Keratinocyte (primary cell): ENCODE data around the gene NLK. TPM values are rescaled to one million over a fixed set of nuclear protein-coding genes. Genes with fewer than 3 reads are reported as not detected.

ENCODE experiments used
- DNase-seq: peaks from one replicate; pipeline ENCODE4 v3.0.0-alpha.2; 2011; ENCODE audit warnings: low read depth, missing footprints, low spot score
- FAIRE-seq: peaks from 2 replicates; lab custom pipeline; 2011; peaks lifted over from hg19 to GRCh38; lab: Jason Lieb, UNC
- H2AFZ ChIP-seq: 2 replicates; pipeline ENCODE4 v1.6.0; 2012; ENCODE audit warnings: low read length, control low read depth, inconsistent platforms; ENCODE audit not compliant: control insufficient read depth
- H3K27ac ChIP-seq: 2 replicates; pipeline ENCODE4 v1.5.1; 2011; ENCODE audit warnings: low read length; ENCODE audit not compliant: control insufficient read depth, insufficient read depth
- H3K27me3 ChIP-seq: 3 replicates; pipeline ENCODE4 v1.6.0; 2011; ENCODE audit warnings: low read length; ENCODE audit not compliant: control insufficient read depth, insufficient read depth; ENCODE audit errors: extremely low read depth
- H3K36me3 ChIP-seq, 2 experiments: 2 replicates in 1 of 2; 3 replicates in 1 of 2; pipeline ENCODE4 v1.5.1; 2011; ENCODE audit warnings: low read length in 2 of 2, mild to moderate bottlenecking in 1 of 2; ENCODE audit not compliant: control insufficient read depth in 2 of 2, insufficient read depth in 2 of 2; ENCODE audit errors: extremely low read depth in 1 of 2
- H3K4me1 ChIP-seq: 3 replicates; pipeline ENCODE4 v1.5.1; 2011; ENCODE audit warnings: low read length; ENCODE audit not compliant: control insufficient read depth, insufficient read depth; ENCODE audit errors: extremely low read depth
- H3K4me2 ChIP-seq: 3 replicates; pipeline ENCODE4 v1.6.0; 2011; ENCODE audit warnings: low read depth, low read length; ENCODE audit not compliant: control insufficient read depth, insufficient read depth; ENCODE audit errors: extremely low read depth
- H3K4me3 ChIP-seq, 3 experiments: fragments of 200-600 bp in 1 of 3; sonication (generic) in 1 of 3; 2 replicates in 2 of 3; 3 replicates in 1 of 3; pipeline ENCODE4 v1.5.1; 2011 to 2016; ENCODE audit warnings: low read length in 3 of 3, mild to moderate bottlenecking in 3 of 3, control low read depth in 2 of 3, inconsistent platforms in 1 of 3, low read depth in 1 of 3, mixed read lengths in 1 of 3, mixed run types in 1 of 3, moderate library complexity in 1 of 3; ENCODE audit not compliant: control insufficient read depth in 2 of 3, insufficient read depth in 2 of 3; ENCODE audit errors: extremely low read depth in 1 of 3
- H3K79me2 ChIP-seq: 2 replicates; pipeline ENCODE4 v1.6.0; 2012; ENCODE audit warnings: low read length; ENCODE audit not compliant: control insufficient read depth, insufficient read depth
- H3K9ac ChIP-seq: 3 replicates; pipeline ENCODE4 v1.6.0; 2011; ENCODE audit warnings: low read length; ENCODE audit not compliant: control insufficient read depth, insufficient read depth; ENCODE audit errors: extremely low read depth
- H3K9me1 ChIP-seq: 3 replicates; pipeline ENCODE4 v1.6.0; 2011; ENCODE audit warnings: low read length; ENCODE audit not compliant: control insufficient read depth, insufficient read depth; ENCODE audit errors: extremely low read depth
- H3K9me3 ChIP-seq: 2 replicates; pipeline ENCODE4 v1.5.1; 2012; ENCODE audit warnings: low read depth, low read length; ENCODE audit not compliant: control insufficient read depth
- H4K20me1 ChIP-seq: 3 replicates; pipeline ENCODE4 v1.6.0; 2011; ENCODE audit warnings: low read length; ENCODE audit not compliant: control insufficient read depth, insufficient read depth; ENCODE audit errors: extremely low read depth
- EZH2 ChIP-seq: IDR thresholded peaks from one replicate; pipeline ENCODE4 v1.6.1; 2012; ENCODE audit warnings: inconsistent platforms, mild to moderate bottlenecking, low read length, moderate library complexity
- dilution Hi-C: fragments of 300-500 bp; cut with MboI; formaldehyde crosslinking; loops from one replicate; pipeline ENCODE4 v1.7.0; 2020; ENCODE audit warnings: low sequenced_read_pairs; ENCODE audit not compliant: extremely low pct_ligation_motif_present
- polyA plus RNA-seq, 5 experiments: library from polyadenylated mRNA; depleted of rRNA in 3 of 5; stranded (reverse) in 3 of 5; stranded (forward) in 1 of 5; unstranded in 1 of 5; fragments of >200 nt; gene quantifications; 1 replicate in 1 of 5; 2 replicates in 3 of 5; 3 replicates in 1 of 5; pipeline versions ENCODE4 v1.2.1 to v1.2.3, GENCODE V29; 2011 to 2012; ENCODE audit warnings: missing spikeins in 2 of 5, low read depth in 1 of 5, low replicate concordance in 1 of 5
- TF ChIP-seq, protein P1 (sequence below), 3 experiments: IDR thresholded peaks in 1 of 3; conservative IDR thresholded peaks in 1 of 3; optimal IDR thresholded peaks in 1 of 3; 2 replicates in 2 of 3; 3 replicates in 1 of 3; pipeline versions ENCODE3 to v1.5.1; 2011; ENCODE audit warnings: low read length in 3 of 3, mild to moderate bottlenecking in 3 of 3, moderate library complexity in 2 of 3, control low read depth in 1 of 3, inconsistent platforms in 1 of 3; ENCODE audit not compliant: insufficient read depth in 2 of 3; ENCODE audit errors: extremely low read depth in 1 of 3

Gene NLK
- polyA plus RNA-seq, 1 donor (not counting 4 experiments of a cell fraction or from before 2014, with no cell fraction given): 20.9 TPM

DNA sequence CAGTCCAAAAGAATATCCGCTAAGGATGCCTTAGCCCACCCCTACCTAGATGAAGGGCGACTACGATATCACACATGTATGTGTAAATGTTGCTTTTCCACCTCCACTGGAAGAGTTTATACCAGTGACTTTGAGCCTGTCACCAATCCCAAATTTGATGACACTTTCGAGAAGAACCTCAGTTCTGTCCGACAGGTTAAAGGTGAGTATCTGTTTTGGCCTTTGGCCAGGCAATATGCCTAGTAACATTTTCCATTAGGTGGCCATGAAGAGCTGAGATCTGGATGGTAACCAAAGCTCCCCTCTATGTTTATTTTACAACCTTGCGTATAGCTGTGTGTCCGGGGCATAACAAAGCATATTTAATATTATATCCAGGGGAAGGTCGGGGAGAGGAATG lies 148.5 kb downstream of the NLK start:
- dilution Hi-C loops: no loop called here
- H4K20me1 ChIP-seq: no peaks in the 10 kb centered on the region
- no peaks in the 10 kb centered on the region for H3K9me3 ChIP-seq
- no peaks in the 10 kb centered on the region for H3K79me2 ChIP-seq
- no peaks in the 10 kb centered on the region for H3K4me1 ChIP-seq
- no peaks in the 10 kb centered on the region for H3K9me1 ChIP-seq
- H3K4me3 ChIP-seq: no peak overlapping the region
- DNase-seq (no peak), FAIRE-seq (no peak)
- no peak overlapping the region for H3K27ac ChIP-seq
- no peak overlapping the region for H3K4me2 ChIP-seq
- H3K27me3 ChIP-seq: no peaks in the 10 kb centered on the region
- H2AFZ ChIP-seq: no peak overlapping the region
- peaks cover 6 to 19% of the 10 kb centered on the region in 2 experiments for H3K36me3 ChIP-seq
- TF ChIP-seq, protein P1, sequence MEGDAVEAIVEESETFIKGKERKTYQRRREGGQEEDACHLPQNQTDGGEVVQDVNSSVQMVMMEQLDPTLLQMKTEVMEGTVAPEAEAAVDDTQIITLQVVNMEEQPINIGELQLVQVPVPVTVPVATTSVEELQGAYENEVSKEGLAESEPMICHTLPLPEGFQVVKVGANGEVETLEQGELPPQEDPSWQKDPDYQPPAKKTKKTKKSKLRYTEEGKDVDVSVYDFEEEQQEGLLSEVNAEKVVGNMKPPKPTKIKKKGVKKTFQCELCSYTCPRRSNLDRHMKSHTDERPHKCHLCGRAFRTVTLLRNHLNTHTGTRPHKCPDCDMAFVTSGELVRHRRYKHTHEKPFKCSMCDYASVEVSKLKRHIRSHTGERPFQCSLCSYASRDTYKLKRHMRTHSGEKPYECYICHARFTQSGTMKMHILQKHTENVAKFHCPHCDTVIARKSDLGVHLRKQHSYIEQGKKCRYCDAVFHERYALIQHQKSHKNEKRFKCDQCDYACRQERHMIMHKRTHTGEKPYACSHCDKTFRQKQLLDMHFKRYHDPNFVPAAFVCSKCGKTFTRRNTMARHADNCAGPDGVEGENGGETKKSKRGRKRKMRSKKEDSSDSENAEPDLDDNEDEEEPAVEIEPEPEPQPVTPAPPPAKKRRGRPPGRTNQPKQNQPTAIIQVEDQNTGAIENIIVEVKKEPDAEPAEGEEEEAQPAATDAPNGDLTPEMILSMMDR (optimal IDR thresholded peaks at IDR 0.05 in 1 of 3, IDR thresholded peaks at IDR 0.05 in 1 of 3, conservative IDR thresholded peaks at IDR 0.05 in 1 of 3; ENCODE audit: extremely low read depth in 1 of 3, insufficient read depth in 2 of 3, low read length in 3 of 3): no peak
- TF ChIP-seq EZH2: no peak
- H3K9ac ChIP-seq: no peak overlapping the region

DNA sequence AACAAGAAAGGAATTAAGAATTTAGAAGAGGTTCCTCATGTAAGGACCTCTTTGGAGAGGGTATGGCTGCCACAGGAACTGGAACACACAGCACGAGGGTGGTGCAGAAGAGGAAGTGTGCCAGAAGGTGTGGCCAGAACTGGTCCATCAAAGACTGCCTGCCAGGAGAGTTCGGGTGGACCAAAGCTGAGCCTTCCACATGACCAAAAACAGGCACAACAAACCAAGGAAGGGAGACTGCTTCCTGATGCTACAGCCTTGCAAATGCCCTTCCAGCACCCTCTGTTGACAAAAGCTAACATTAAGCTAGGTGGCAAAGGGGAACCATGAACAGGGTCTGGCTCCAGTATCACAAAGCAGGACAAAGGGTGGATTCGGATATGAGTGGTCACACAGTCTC lies 150.8 kb downstream of the NLK start:
- FAIRE-seq: no peak
- H3K4me1 ChIP-seq: no peaks in the 10 kb centered on the region
- no peak overlapping the region for H3K27ac ChIP-seq
- dilution Hi-C loops: no loop called here
- H3K4me3 ChIP-seq: no peak overlapping the region
- no peak overlapping the region for H2AFZ ChIP-seq
- no peak overlapping the region for H3K9ac ChIP-seq
- H4K20me1 ChIP-seq: no peaks in the 10 kb centered on the region
- H3K9me3 ChIP-seq: no peaks in the 10 kb centered on the region
- no peaks in the 10 kb centered on the region for H3K9me1 ChIP-seq
- DNase-seq: no peak
- no peaks in the 10 kb centered on the region for H3K79me2 ChIP-seq
- H3K27me3 ChIP-seq: no peaks in the 10 kb centered on the region
- H3K4me2 ChIP-seq: no peak overlapping the region
- TF ChIP-seq, protein P1 (optimal IDR thresholded peaks at IDR 0.05 in 1 of 3, IDR thresholded peaks at IDR 0.05 in 1 of 3, conservative IDR thresholded peaks at IDR 0.05 in 1 of 3; ENCODE audit: extremely low read depth in 1 of 3, insufficient read depth in 2 of 3, low read length in 3 of 3): no peak
- no peak for TF ChIP-seq EZH2
- peaks cover 3 to 16% of the 10 kb centered on the region in 2 experiments for H3K36me3 ChIP-seq
